Measurements from ENCODE around the gene KLK12.

KLK12 gene

GRCh38 chr19:51070334-51071094 is 35.7 kb upstream of the KLK12 start:
- ATAC-seq, result no peak
- TF ChIP-seq ZNF565 (CRISPR knock-in tag; conservative IDR thresholded peaks at IDR 0.05; ENCODE audit: low read depth), result no peak
- no peak for TF ChIP-seq ZFP30 (CRISPR knock-in tag; IDR thresholded peaks at IDR 0.05)
- no peak for TF ChIP-seq ZNF70 (CRISPR knock-in tag; IDR thresholded peaks at IDR 0.05)
- no peak for TF ChIP-seq ESRRG (CRISPR knock-in tag; IDR thresholded peaks at IDR 0.05)

DNA sequence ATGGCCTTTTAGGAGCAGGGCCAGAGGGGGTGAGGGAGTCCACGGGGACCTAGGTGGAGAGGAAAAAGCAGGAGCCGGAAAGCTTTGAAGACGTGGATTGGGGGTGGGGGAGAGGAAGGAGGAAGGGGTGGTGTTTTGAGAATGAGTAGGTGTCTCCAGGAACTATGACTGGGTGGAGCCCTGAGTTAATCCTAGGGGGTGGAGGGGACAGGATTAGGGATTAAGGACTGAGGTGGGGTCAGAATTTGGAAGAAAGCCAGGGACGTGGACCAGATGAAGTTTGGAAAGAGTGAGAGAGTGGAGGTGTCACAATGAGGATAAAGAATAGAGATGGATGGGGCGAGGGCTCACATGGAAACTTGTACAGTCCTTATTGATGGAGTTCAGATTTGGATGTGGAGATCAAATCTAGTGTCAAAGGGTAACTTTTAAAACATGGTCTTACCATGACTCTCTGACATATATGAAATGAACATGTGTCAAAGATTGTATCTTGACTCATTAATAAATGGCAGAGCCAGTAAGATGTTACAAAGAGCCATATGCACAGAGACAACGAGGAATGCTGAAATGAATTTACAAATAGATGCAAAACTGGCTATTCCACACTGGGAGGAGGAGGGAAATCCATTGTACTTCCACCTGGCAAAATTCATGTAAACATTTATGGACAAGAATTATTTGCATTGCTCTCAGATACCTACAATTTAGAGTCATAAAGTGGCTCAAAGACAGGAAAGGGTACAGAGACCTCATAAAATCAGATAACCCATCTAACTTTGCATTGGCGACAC is 31.8 kb upstream of the KLK12 start:
- TF ChIP-seq RARB (CRISPR knock-in tag; IDR thresholded peaks at IDR 0.05), result no peak
- TF ChIP-seq TCF4 (CRISPR knock-in tag; IDR thresholded peaks at IDR 0.05; ENCODE audit: borderline replicate concordance), result no peak
- no peak for TF ChIP-seq PATZ1 (CRISPR knock-in tag; IDR thresholded peaks at IDR 0.05; ENCODE audit: borderline replicate concordance)
- TF ChIP-seq ZNF565 (CRISPR knock-in tag; conservative IDR thresholded peaks at IDR 0.05; ENCODE audit: low read depth), result no peak
- TF ChIP-seq, protein P1, sequence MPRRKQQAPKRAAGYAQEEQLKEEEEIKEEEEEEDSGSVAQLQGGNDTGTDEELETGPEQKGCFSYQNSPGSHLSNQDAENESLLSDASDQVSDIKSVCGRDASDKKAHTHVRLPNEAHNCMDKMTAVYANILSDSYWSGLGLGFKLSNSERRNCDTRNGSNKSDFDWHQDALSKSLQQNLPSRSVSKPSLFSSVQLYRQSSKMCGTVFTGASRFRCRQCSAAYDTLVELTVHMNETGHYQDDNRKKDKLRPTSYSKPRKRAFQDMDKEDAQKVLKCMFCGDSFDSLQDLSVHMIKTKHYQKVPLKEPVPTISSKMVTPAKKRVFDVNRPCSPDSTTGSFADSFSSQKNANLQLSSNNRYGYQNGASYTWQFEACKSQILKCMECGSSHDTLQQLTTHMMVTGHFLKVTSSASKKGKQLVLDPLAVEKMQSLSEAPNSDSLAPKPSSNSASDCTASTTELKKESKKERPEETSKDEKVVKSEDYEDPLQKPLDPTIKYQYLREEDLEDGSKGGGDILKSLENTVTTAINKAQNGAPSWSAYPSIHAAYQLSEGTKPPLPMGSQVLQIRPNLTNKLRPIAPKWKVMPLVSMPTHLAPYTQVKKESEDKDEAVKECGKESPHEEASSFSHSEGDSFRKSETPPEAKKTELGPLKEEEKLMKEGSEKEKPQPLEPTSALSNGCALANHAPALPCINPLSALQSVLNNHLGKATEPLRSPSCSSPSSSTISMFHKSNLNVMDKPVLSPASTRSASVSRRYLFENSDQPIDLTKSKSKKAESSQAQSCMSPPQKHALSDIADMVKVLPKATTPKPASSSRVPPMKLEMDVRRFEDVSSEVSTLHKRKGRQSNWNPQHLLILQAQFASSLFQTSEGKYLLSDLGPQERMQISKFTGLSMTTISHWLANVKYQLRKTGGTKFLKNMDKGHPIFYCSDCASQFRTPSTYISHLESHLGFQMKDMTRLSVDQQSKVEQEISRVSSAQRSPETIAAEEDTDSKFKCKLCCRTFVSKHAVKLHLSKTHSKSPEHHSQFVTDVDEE (CRISPR knock-in tag; IDR thresholded peaks at IDR 0.05), result no peak
- no peak for ATAC-seq

- no peak for TF ChIP-seq GLIS3 (CRISPR knock-in tag; IDR thresholded peaks at IDR 0.05)
- no peak for TF ChIP-seq ARNTL (CRISPR knock-in tag; IDR thresholded peaks at IDR 0.05; ENCODE audit: borderline replicate concordance, low read depth)
- ATAC-seq, result no peak
Observed at GRCh38 chr19:51065221-51065960, 30.6 kb upstream of the KLK12 start.

DNA sequence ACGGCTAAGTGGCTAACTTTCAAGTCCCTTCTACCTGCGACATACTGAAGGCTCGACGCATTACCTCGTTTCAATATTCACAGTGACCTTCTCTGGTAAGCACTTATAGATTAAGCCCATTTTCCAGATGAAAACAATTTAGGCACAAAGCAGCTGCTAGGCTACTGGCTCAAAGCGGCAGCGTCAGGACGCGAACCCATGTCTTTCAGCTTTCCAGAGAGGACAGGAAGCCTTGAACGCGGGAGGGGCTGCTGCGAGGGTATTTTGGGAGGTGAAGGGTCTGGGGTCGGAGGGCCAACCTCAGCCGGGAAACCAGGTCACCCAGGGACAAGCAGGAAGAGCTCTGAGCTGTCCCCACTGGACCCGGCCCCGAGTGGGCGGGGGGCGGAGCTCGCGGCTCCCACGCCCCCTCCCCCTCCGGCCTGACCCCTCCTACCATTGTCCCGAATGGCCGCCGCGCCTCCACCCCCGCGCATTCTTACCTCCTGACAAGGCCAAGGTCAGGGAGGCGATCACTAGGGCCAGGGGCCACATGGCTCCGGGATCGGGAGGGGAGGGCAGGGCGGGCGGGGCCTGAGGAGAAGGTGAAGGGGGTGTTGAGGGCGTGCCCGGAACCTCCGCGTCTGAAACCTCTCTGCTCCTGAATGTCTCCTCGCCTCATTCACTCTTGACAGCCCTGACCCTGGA is 29.9 kb upstream of the KLK12 start, which contains the start of gene KLK13:
KLK13 (minus strand) TSS at position 559 of the 687 bp plus-strand sequence; CDS start at position 534, 25 bp downstream.
- ATAC-seq, result no peak
- TF ChIP-seq TCF4 (CRISPR knock-in tag; IDR thresholded peaks at IDR 0.05; ENCODE audit: borderline replicate concordance) (no peak), RARB (CRISPR knock-in tag; IDR thresholded peaks at IDR 0.05) (no peak), ZC3H10 (CRISPR knock-in tag; IDR thresholded peaks at IDR 0.05) (no peak), ZFP30 (CRISPR knock-in tag; IDR thresholded peaks at IDR 0.05) (no peak), PPARA (CRISPR knock-in tag; IDR thresholded peaks at IDR 0.05; ENCODE audit: borderline replicate concordance) (no peak), GLIS3 (CRISPR knock-in tag; IDR thresholded peaks at IDR 0.05) (no peak), ZFP3 (CRISPR knock-in tag; IDR thresholded peaks at IDR 0.05) (no peak), PATZ1 (CRISPR knock-in tag; IDR thresholded peaks at IDR 0.05; ENCODE audit: borderline replicate concordance) (no peak), ISL1 (CRISPR knock-in tag; IDR thresholded peaks at IDR 0.05) (no peak), OSR1 (CRISPR knock-in tag; IDR thresholded peaks at IDR 0.05) (no peak), BACH2 (CRISPR knock-in tag; IDR thresholded peaks at IDR 0.05; ENCODE audit: borderline replicate concordance) (no peak), CSDC2 (CRISPR knock-in tag; IDR thresholded peaks at IDR 0.05) (no peak), TOX (CRISPR knock-in tag; IDR thresholded peaks at IDR 0.05; ENCODE audit: borderline replicate concordance) (no peak)
- TF ChIP-seq, protein P2, sequence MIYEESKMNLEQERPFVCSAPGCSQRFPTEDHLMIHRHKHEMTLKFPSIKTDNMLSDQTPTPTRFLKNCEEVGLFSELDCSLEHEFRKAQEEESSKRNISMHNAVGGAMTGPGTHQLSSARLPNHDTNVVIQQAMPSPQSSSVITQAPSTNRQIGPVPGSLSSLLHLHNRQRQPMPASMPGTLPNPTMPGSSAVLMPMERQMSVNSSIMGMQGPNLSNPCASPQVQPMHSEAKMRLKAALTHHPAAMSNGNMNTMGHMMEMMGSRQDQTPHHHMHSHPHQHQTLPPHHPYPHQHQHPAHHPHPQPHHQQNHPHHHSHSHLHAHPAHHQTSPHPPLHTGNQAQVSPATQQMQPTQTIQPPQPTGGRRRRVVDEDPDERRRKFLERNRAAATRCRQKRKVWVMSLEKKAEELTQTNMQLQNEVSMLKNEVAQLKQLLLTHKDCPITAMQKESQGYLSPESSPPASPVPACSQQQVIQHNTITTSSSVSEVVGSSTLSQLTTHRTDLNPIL (CRISPR knock-in tag; IDR thresholded peaks at IDR 0.05; ENCODE audit: low read depth), result no peak
- TF ChIP-seq, protein P3, sequence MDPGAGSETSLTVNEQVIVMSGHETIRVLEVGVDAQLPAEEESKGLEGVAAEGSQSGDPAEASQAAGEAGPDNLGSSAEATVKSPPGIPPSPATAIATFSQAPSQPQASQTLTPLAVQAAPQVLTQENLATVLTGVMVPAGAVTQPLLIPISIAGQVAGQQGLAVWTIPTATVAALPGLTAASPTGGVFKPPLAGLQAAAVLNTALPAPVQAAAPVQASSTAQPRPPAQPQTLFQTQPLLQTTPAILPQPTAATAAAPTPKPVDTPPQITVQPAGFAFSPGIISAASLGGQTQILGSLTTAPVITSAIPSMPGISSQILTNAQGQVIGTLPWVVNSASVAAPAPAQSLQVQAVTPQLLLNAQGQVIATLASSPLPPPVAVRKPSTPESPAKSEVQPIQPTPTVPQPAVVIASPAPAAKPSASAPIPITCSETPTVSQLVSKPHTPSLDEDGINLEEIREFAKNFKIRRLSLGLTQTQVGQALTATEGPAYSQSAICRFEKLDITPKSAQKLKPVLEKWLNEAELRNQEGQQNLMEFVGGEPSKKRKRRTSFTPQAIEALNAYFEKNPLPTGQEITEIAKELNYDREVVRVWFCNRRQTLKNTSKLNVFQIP (CRISPR knock-in tag; IDR thresholded peaks at IDR 0.05; ENCODE audit: borderline replicate concordance, low read depth), result no peak
